Endothelial cell of umbilical vein (primary cell): ENCODE data around the gene CACNA1F. TPM values are rescaled to one million over a fixed set of nuclear protein-coding genes. Genes with fewer than 3 reads are reported as not detected.

Source experiments
- BruUV-seq: library from RNA; stranded (reverse); fragments of 400-500 nt; replicated peaks from 2 replicates; lab custom pipeline; 2021; lab: Mats Ljungman, UMichigan
- CTCF ChIA-PET: fragments of 300-600, 350-600 bp; sonication (Branson Sonifier 250); formaldehyde crosslinking; loops from one replicate; lab custom pipeline; 2021; ENCODE audit warnings: antibody characterized with exemption, inconsistent platforms; lab: Charles Lee
- POLR2A ChIA-PET: fragments of 300-600, 350-600 bp; sonication (Branson Sonifier 250); formaldehyde crosslinking; loops from one replicate; lab custom pipeline; 2021; ENCODE audit warnings: antibody characterized with exemption, inconsistent platforms; lab: Charles Lee
- DNase-seq: peaks from one replicate; pipeline ENCODE4 v3.0.0-alpha.2; 2011; ENCODE audit warnings: low read depth, low spot score
- FAIRE-seq: peaks from 2 replicates; lab custom pipeline; 2011; peaks lifted over from hg19 to GRCh38; lab: Jason Lieb, UNC
- H2AFZ ChIP-seq: 2 replicates; pipeline ENCODE4 v1.6.0; 2012; ENCODE audit warnings: low read depth, low read length, control low read depth, inconsistent platforms
- H3K27ac ChIP-seq: 2 replicates; pipeline ENCODE4 v1.5.1; 2011; ENCODE audit warnings: low read depth, mild to moderate bottlenecking, control low read depth, low read length, moderate library complexity; ENCODE audit not compliant: insufficient read depth
- H3K27me3 ChIP-seq, 2 experiments: 2 replicates each; pipeline versions ENCODE4 v1.6.0 to v1.6.1; 2011; ENCODE audit warnings: low read length in 2 of 2, mixed read lengths in 1 of 2; ENCODE audit not compliant: control insufficient read depth in 2 of 2, insufficient read depth in 2 of 2
- H3K36me3 ChIP-seq, 2 experiments: 2 replicates in 1 of 2; 3 replicates in 1 of 2; pipeline ENCODE4 v1.5.1; 2011; ENCODE audit warnings: low read length in 2 of 2, mild to moderate bottlenecking in 1 of 2, moderate library complexity in 1 of 2; ENCODE audit not compliant: control insufficient read depth in 2 of 2, insufficient read depth in 2 of 2; ENCODE audit errors: extremely low read depth in 1 of 2
- H3K4me1 ChIP-seq: 3 replicates; pipeline ENCODE4 v1.5.1; 2011; ENCODE audit warnings: mild to moderate bottlenecking, low read length; ENCODE audit not compliant: control insufficient read depth, insufficient read depth; ENCODE audit errors: extremely low read depth
- H3K4me2 ChIP-seq: 2 replicates; pipeline ENCODE4 v1.6.1; 2011; ENCODE audit warnings: low read length, control low read depth, mixed read lengths; ENCODE audit not compliant: insufficient read depth
- H3K4me3 ChIP-seq, 3 experiments: fragments of 200-600 bp in 1 of 3; sonication (generic), shearing (Covaris generic) in 1 of 3; replicated peaks in 1 of 3; 2 replicates each; pipeline ENCODE4 v1.5.1; 2011 to 2016; ENCODE audit warnings: control low read depth in 3 of 3, low read length in 3 of 3, mild to moderate bottlenecking in 2 of 3, inconsistent platforms in 1 of 3, low read depth in 1 of 3, moderate library complexity in 1 of 3; ENCODE audit not compliant: insufficient read depth in 1 of 3
- H3K79me2 ChIP-seq: 2 replicates; pipeline ENCODE4 v1.6.0; 2012; ENCODE audit warnings: low read length, inconsistent platforms; ENCODE audit not compliant: control insufficient read depth, insufficient read depth
- H3K9ac ChIP-seq: replicated peaks from 2 replicates; pipeline ENCODE3; 2011; ENCODE audit warnings: low read length, control low read depth; ENCODE audit not compliant: insufficient read depth; ENCODE audit errors: extremely low read depth
- H3K9me1 ChIP-seq: replicated peaks from 3 replicates; pipeline ENCODE4 v1.6.0; 2011; ENCODE audit warnings: mild to moderate bottlenecking, low read length; ENCODE audit not compliant: control insufficient read depth, insufficient read depth; ENCODE audit errors: extremely low read depth
- H3K9me3 ChIP-seq: replicated peaks from 2 replicates; pipeline ENCODE4 v1.5.1; 2012; ENCODE audit warnings: low read length, inconsistent platforms; ENCODE audit not compliant: control insufficient read depth, insufficient read depth
- H4K20me1 ChIP-seq: replicated peaks from 2 replicates; pipeline ENCODE3; 2011; ENCODE audit warnings: mild to moderate bottlenecking, low read length; ENCODE audit not compliant: control insufficient read depth, insufficient read depth; ENCODE audit errors: extremely low read depth
- EZH2 ChIP-seq: IDR thresholded peaks from 2 replicates; pipeline ENCODE4 v1.6.1; 2012; ENCODE audit warnings: borderline replicate concordance, low read depth, mild to moderate bottlenecking, moderate library complexity, low read length, inconsistent platforms; ENCODE audit not compliant: severe bottlenecking
- FOS ChIP-seq: IDR thresholded peaks from 2 replicates; pipeline ENCODE4 v1.6.1; 2011; ENCODE audit warnings: mild to moderate bottlenecking, low read length, moderate library complexity, borderline replicate concordance; ENCODE audit not compliant: insufficient read depth
- GATA2 ChIP-seq: IDR thresholded peaks from 2 replicates; pipeline ENCODE4 v1.7.0; 2011; ENCODE audit warnings: low read depth, mild to moderate bottlenecking, moderate library complexity, mixed read lengths, low read length; ENCODE audit not compliant: insufficient read length, insufficient read depth
- JUN ChIP-seq: IDR thresholded peaks from 2 replicates; pipeline ENCODE4 v1.6.1; 2011; ENCODE audit warnings: borderline replicate concordance, low read depth; ENCODE audit not compliant: insufficient read length, insufficient read depth
- POLR2AphosphoS5 ChIP-seq: IDR thresholded peaks from 2 replicates; pipeline ENCODE4 v1.6.1; 2012; ENCODE audit warnings: low read depth, mild to moderate bottlenecking, control low read depth, low read length, moderate library complexity; ENCODE audit not compliant: insufficient read depth
- dilution Hi-C: fragments of 300-500 bp; cut with MboI; formaldehyde crosslinking; loops from one replicate; pipeline ENCODE4 v1.15.0; 2019; ENCODE audit warnings: low sequenced_read_pairs; ENCODE audit not compliant: extremely low pct_ligation_motif_present
- intact Hi-C: fragments of 100-400 bp; cut with micrococcal nuclease; formaldehyde crosslinking; loops from one replicate; pipeline ENCODE4 v1.10.0; 2022
- polyA plus RNA-seq, 4 experiments: library from polyadenylated mRNA; depleted of rRNA in 3 of 4; stranded (reverse) in 3 of 4; unstranded in 1 of 4; fragments of >200 nt; gene quantifications; 2 replicates each; pipeline versions ENCODE4 v1.2.1 to v1.2.3, GENCODE V29; 2011 to 2012; ENCODE audit warnings: missing spikeins in 1 of 4
- total RNA-seq: library from RNA; stranded (reverse); gene quantifications from 2 replicates; pipeline ENCODE4 v1.2.3, GENCODE V29; 2021
- TF ChIP-seq, protein P1 (sequence below): IDR thresholded peaks from 2 replicates; pipeline ENCODE4 v1.6.1; 2011; ENCODE audit not compliant: insufficient read depth, insufficient read length

Gene CACNA1F
- total and polyA plus RNA-seq, 2 donors (not counting 3 experiments of a cell fraction or from before 2014, with no cell fraction given), result not detected

DNA sequence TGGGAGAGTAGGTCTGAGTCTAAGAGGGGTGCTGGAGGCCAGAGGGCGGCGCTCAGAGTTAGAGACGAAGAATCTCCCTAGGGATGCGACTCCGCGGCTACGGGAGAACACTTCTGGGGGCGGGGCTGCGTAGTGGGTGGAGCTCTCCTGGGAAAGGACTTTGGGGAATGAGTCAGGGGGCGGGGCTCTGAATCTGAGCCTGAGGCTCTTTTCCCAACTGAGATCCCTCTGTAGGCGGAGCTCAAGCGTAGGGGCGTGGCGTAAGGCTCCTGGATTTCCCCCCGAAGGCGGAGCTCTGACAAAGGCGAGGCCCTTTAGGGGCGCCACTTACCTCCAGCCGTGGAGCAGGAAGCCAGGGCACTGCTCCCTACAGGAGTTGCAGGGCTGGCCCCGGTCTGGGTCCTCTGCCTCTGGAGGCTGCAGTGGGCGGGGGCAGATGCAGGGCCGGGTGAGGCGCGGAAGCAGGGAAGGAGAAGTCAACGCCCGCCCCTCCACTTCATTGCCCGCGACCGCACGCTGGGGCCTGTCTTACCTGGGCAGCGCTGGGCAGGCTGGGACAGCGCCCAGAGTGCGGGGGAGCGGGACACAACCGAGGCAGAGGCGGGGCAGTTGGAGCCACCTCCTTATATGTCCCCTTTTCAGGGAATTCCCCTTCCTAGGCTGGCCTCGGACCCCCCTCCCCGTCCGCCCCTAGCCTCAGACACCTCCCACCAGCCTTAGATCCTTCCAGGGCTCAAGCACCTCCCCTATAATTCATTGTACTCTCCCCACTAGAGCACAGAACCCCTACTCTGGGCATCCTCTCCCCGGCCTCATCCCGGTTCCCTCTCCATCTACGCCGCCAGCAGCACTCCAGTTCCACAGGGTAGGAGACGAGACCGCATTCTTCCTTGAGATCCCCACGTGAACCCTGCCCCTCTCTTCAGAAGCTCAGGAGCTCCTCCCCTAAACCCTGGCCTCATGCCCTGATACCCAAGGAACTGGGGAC lies 48.6 kb downstream of the CACNA1F start:
- TF ChIP-seq, protein P1, sequence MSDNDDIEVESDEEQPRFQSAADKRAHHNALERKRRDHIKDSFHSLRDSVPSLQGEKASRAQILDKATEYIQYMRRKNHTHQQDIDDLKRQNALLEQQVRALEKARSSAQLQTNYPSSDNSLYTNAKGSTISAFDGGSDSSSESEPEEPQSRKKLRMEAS, result no peak
- TF ChIP-seq JUN (no peak), POLR2AphosphoS5 (no peak), EZH2 (no peak), GATA2 (no peak), FOS (no peak)
- H2AFZ ChIP-seq, result peak overlapping the region; percentile 34
- no peaks in the 10 kb centered on the region for H4K20me1 ChIP-seq
- ChIA-PET CTCF (interaction anchor here (0.8 to 1.5 kb wide), 5 partner anchors 8 to 29 kb away, joined by 4 to 7 read pairs (median 5); no protein-coding TSS in a partner anchor), POLR2A (interaction anchor here (1.6 kb wide), 1 partner anchor 13 kb away, joined by 5 read pairs; the partner anchor contains the start of gene PLP2)
- dilution Hi-C loops (no loop called here), intact Hi-C loops (no loop called here)
- H3K36me3 ChIP-seq, result peaks cover 0 to 2% of the 10 kb centered on the region in 2 experiments
- peak overlapping the region; percentile 69 for H3K4me2 ChIP-seq
- H3K27ac ChIP-seq, result peak overlapping the region; percentile 48
- no peaks in the 10 kb centered on the region for H3K9me1 ChIP-seq
- H3K9me3 ChIP-seq, result no peaks in the 10 kb centered on the region
- H3K4me1 ChIP-seq, result peaks cover 14% of the 10 kb centered on the region
- peak; percentile 87 for DNase-seq
- no peaks in the 10 kb centered on the region for H3K27me3 ChIP-seq
- H3K79me2 ChIP-seq, result no peaks in the 10 kb centered on the region
- peak; percentile 100 for FAIRE-seq
- no TSS peak for BruUV-seq
- peak overlapping the region in 2 of 3 experiments; percentile 38 to 43 for H3K4me3 ChIP-seq
- H3K9ac ChIP-seq, result peak overlapping the region; percentile 24
